Neural crest cell (in vitro differentiated cells): ENCODE results near the gene ZIC5. TPM values are rescaled to one million over a fixed set of nuclear protein-coding genes. Genes with fewer than 3 reads are reported as not detected.
"Not testable (repeated sequence)": the region's sequence is repeated elsewhere in the genome, so short reads cannot be mapped to it uniquely, and the experiment has no call there.

Source experiments
- DNase-seq: peaks from one replicate; pipeline ENCODE4 v3.0.0; 2021; ENCODE audit warnings: low read depth, mixed read lengths, low spot score
- H3K27ac Mint-ChIP-seq: one replicate; pipeline ENCODE4 v1.8.0; 2021; ENCODE audit warnings: mild to moderate bottlenecking, mixed read lengths; ENCODE audit not compliant: unreplicated experiment
- H3K27me3 Mint-ChIP-seq: 2 replicates; pipeline ENCODE4 v1.8.0; 2021; ENCODE audit warnings: low read depth, mild to moderate bottlenecking, mixed read lengths
- H3K36me3 Mint-ChIP-seq: 2 replicates; pipeline ENCODE4 v1.8.0; 2021; ENCODE audit warnings: low read depth, mild to moderate bottlenecking, mixed read lengths
- H3K4me1 Mint-ChIP-seq: 2 replicates; pipeline ENCODE4 v1.8.0; 2021; ENCODE audit warnings: mixed read lengths
- H3K4me3 Mint-ChIP-seq: one replicate; pipeline ENCODE4 v1.8.0; 2021; ENCODE audit warnings: mild to moderate bottlenecking, mixed read lengths
- H3K9me3 Mint-ChIP-seq: 2 replicates; pipeline ENCODE4 v1.8.0; 2021; ENCODE audit warnings: mixed read lengths
- total RNA-seq: library from RNA; stranded (reverse); gene quantifications from 2 replicates; pipeline ENCODE4 v1.2.1, GENCODE V29; 2021
- TF ChIP-seq, protein P1 (sequence below): fragments of 200-600 bp; sonication (generic); conservative IDR thresholded peaks from 2 replicates; pipeline ENCODE4 v1.5.0; 2021; ENCODE audit warnings: antibody characterized with exemption, mild to moderate bottlenecking

ZIC5 gene
- total RNA-seq, 1 donor from 2014 or later, result 6.7 TPM

DNA sequence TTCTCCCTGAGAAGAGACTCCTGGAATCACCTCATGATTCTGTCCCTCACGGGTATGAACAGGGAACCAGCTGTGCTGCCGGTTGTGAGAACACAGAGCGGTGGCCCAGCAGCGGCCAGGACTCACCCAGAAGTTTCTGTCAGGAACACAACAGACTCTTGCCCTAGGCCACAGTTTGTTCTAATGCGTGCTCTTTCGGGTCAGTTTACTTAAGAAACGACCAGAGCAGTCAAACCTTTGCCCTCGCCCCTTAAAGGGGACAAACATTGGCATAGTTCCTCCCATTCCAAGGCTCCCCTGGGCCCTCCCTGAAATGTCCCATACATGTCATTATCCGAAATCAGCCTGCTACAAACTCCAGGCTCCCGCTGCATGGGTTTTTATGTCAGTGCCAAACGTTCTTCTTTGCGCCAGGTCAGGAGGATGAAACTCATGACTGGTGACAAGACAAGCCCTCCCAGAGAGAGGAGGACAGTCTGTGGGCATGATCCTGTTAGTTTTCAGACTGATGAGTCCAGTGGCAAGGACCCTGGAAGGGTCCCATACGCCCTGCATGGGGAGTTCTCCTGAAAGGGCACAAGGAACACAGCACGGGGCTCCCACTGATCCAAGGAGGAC lies 18.3 kb downstream of the ZIC5 start:
- DNase-seq, result no peak
- H3K27me3 Mint-ChIP-seq, result peaks cover 97% of the 10 kb centered on the region
- peaks cover 50% of the 10 kb centered on the region for H3K4me1 Mint-ChIP-seq
- TF ChIP-seq, protein P1, sequence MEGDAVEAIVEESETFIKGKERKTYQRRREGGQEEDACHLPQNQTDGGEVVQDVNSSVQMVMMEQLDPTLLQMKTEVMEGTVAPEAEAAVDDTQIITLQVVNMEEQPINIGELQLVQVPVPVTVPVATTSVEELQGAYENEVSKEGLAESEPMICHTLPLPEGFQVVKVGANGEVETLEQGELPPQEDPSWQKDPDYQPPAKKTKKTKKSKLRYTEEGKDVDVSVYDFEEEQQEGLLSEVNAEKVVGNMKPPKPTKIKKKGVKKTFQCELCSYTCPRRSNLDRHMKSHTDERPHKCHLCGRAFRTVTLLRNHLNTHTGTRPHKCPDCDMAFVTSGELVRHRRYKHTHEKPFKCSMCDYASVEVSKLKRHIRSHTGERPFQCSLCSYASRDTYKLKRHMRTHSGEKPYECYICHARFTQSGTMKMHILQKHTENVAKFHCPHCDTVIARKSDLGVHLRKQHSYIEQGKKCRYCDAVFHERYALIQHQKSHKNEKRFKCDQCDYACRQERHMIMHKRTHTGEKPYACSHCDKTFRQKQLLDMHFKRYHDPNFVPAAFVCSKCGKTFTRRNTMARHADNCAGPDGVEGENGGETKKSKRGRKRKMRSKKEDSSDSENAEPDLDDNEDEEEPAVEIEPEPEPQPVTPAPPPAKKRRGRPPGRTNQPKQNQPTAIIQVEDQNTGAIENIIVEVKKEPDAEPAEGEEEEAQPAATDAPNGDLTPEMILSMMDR, result no peak
- no peak overlapping the region for H3K27ac Mint-ChIP-seq
- H3K4me3 Mint-ChIP-seq, result peak overlapping the region; percentile 35
- H3K36me3 Mint-ChIP-seq, result no peaks in the 10 kb centered on the region
- H3K9me3 Mint-ChIP-seq, result no peaks in the 10 kb centered on the region

DNA sequence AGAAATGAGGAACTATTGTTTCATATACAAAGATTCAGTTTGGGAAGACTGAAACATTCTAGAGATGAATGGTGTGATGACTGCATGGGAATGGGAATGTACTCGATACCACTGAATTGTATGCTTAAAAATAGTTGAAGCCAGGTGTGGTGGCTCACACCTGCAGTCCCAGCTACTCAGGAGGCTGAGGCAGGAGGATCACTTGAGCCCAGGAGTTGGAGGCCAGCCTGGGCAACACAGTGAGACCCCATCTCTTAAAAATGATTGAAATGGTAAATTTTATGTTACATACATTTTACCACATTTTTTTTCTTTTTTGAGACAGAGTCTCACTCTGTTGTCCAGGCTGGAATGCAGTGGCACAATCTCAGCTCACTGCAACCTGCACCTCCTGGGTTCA lies 19.9 kb downstream of the ZIC5 start:
- not testable (repeated sequence) for H3K27ac Mint-ChIP-seq, H3K4me3 Mint-ChIP-seq, DNase-seq, H3K9me3 Mint-ChIP-seq, H3K36me3 Mint-ChIP-seq
- Mint-ChIP-seq H3K27me3 (peaks cover 97% of the 10 kb centered on the region), H3K4me1 (peaks cover 37% of the 10 kb centered on the region)

DNA sequence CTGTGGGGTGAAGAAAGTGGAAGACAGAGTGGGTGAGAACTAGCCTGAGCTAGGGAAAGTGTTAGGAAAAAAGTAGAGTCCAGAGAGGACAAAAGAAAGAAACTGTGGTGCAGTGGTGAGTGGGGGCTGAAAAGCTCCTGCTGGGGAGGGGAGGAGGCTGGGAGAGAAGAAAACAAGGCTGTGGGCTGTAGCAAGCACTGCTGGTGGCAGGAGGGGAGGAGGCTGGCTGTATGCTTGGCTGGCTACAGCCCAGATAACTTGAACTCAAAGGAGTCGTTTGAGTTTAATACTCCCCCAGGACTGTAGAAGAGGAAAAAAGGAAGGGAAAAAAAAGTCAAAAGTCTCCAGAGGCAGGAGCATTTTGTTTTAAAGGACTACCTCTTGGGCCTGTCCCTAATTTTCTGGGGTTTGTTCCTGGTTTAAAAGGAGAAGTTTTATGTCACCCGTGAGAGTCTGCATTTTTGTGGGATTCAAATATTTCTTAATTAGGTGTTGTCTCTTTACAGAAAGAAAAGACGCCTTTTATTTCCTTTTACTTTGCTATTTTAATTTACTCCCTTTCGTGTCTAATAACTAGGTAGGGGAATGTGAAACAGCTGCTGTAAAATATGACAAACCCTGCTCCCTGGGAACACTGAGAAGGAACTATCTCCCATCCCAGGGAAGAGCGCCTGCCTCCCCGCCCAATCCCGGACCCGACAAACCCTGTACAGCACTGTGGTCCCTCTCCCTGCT lies 21.7 kb downstream of the ZIC5 start:
- no peak for DNase-seq
- Mint-ChIP-seq H3K9me3 (no peaks in the 10 kb centered on the region), H3K27me3 (peaks cover 93% of the 10 kb centered on the region), H3K27ac (no peak overlapping the region), H3K4me3 (peak overlapping the region; percentile 28), H3K36me3 (no peaks in the 10 kb centered on the region), H3K4me1 (peaks cover 22% of the 10 kb centered on the region)
- TF ChIP-seq, protein P1, result no peak

DNA sequence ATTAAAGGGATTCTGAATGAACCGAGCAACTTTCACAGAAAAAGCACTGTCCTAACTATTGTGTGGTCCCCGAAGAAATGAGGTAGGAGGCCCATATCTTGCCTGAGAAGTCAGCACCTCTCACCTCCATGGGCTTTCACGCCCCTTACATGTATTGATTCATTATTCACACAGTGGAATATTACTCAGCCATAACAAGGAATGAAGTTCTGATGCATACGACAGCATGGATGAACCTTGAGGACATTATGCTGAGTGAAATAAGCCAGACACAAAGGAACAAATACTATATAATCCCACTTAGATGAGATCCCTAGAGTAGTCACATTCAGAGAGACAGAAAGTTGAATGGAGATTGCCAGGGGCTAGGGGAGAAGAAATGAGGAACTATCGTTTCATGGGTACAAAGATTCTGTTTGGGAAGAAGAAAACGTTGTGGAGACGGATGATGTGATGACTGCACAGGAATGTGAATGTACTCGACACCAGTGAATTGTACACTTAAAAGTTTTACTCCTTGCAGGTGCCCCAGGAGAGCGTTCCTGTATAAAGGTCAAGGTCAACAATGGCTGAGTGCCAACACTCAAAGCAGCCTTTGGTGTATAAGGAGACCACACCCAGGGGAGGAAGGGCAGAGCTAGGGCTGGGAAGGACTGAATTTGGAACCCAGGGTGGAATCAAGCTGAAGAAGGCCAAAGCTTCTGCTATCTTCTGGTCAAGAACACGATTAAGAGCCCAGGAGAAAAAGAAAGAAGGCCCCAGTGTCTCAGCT lies 22.5 kb downstream of the ZIC5 start:
- Mint-ChIP-seq H3K4me1 (peaks cover 22% of the 10 kb centered on the region), H3K36me3 (no peaks in the 10 kb centered on the region), H3K9me3 (no peaks in the 10 kb centered on the region), H3K27me3 (peaks cover 93% of the 10 kb centered on the region), H3K27ac (no peak overlapping the region), H3K4me3 (peak overlapping the region; percentile 28)
- no peak for DNase-seq
- TF ChIP-seq, protein P1, result no peak

DNA sequence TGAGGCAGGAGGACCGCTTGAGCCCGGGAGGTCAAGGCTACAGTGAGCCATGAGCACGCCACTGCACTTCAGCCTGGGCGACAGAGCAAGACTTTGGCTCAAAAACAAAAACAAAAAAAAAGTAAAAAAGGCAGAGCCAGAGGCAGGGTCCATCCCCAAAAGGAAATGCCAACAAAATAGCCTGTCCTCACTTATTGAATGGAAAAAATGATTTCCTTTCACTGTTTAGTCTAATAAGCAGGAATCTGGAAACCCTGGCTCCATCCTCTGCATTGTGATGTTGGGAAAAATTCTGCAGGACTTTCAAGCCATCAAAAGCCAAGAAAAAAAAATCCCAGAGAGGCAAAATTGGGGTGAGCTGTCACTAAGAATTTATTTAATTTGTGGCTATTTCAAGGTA lies 23.2 kb downstream of the ZIC5 start:
- Mint-ChIP-seq H3K4me1 (peaks cover 19% of the 10 kb centered on the region), H3K9me3 (no peaks in the 10 kb centered on the region), H3K36me3 (no peaks in the 10 kb centered on the region), H3K27me3 (peaks cover 91% of the 10 kb centered on the region), H3K4me3 (no peak overlapping the region), H3K27ac (no peak overlapping the region)
- TF ChIP-seq, protein P1, result no peak
- no peak for DNase-seq
